Smooth muscle cell (in vitro differentiated cells): Measurements from ENCODE around the gene CACNA1C. TPM values are rescaled to one million over a fixed set of nuclear protein-coding genes. Genes with fewer than 3 reads are reported as not detected.

Experiments
- DNase-seq: peaks from one replicate; lab custom pipeline; 2025; ENCODE audit not compliant: unreplicated experiment; lab: John Stamatoyannopoulos, UW
- H2AFZ ChIP-seq: fragments of 200-600 bp; sonication (generic); 2 replicates; pipeline ENCODE4 v1.6.0; 2016; ENCODE audit warnings: antibody characterized with exemption, low read depth, mild to moderate bottlenecking
- H3F3A ChIP-seq: fragments of 200-600 bp; sonication (generic); 2 replicates; pipeline ENCODE4 v1.6.0; 2017; ENCODE audit warnings: antibody characterized with exemption, low read depth
- H3K27ac ChIP-seq: fragments of 200-600 bp; sonication (generic); 2 replicates; pipeline ENCODE4 v1.5.1; 2016; ENCODE audit warnings: low read depth, mild to moderate bottlenecking
- H3K27me3 ChIP-seq: fragments of 200-600 bp; sonication (generic); 2 replicates; pipeline ENCODE4 v1.6.1; 2016; ENCODE audit warnings: low read depth, mild to moderate bottlenecking
- H3K36me3 ChIP-seq: fragments of 200-600 bp; sonication (generic); 2 replicates; pipeline ENCODE4 v1.5.1; 2016; ENCODE audit warnings: low read depth
- H3K4me1 ChIP-seq: fragments of 200-600 bp; sonication (generic); 2 replicates; pipeline ENCODE4 v1.5.1; 2016; ENCODE audit warnings: low read depth
- H3K4me2 ChIP-seq: fragments of 200-600 bp; sonication (generic); 2 replicates; pipeline ENCODE4 v1.6.0; 2016; ENCODE audit warnings: mild to moderate bottlenecking
- H3K4me3 ChIP-seq: fragments of 200-600 bp; sonication (generic); 2 replicates; pipeline ENCODE4 v1.5.1; 2016; ENCODE audit warnings: mild to moderate bottlenecking
- H3K79me2 ChIP-seq: fragments of 200-600 bp; sonication (generic); 2 replicates; pipeline ENCODE4 v1.6.0; 2016; ENCODE audit warnings: low read depth, mild to moderate bottlenecking
- H3K9ac ChIP-seq: fragments of 200-600 bp; sonication (generic); 2 replicates; pipeline ENCODE4 v1.6.0; 2016; ENCODE audit warnings: low read depth
- H3K9me3 ChIP-seq: fragments of 200-600 bp; sonication (generic); replicated peaks from 2 replicates; pipeline ENCODE4 v1.5.1; 2016; ENCODE audit warnings: low read depth
- H4K20me1 ChIP-seq: fragments of 200-600 bp; sonication (generic); 2 replicates; pipeline ENCODE4 v1.6.0; 2016; ENCODE audit warnings: low read depth
- CTCF ChIP-seq: fragments of 200-600 bp; sonication (generic); IDR thresholded peaks from 2 replicates; pipeline ENCODE4 v1.5.1; 2017; ENCODE audit warnings: borderline replicate concordance, mild to moderate bottlenecking, antibody characterized with exemption; ENCODE audit not compliant: insufficient read depth, poor library complexity, severe bottlenecking
- WGBS: methylation state at CpG from one replicate; pipeline ENCODE4 v1.1.7; 2016; ENCODE audit warnings: low lambda C conversion rate; 5-methylcytosine and 5-hydroxymethylcytosine counted together
- polyA plus RNA-seq: library from polyadenylated mRNA; unstranded; fragments of >200 nt; fragmentation: Nextera tagmentation; extraction: Ambion mirVana; gene quantifications from 2 replicates; pipeline ENCODE4 v1.2.1, GENCODE V29; 2016
- total RNA-seq: library from RNA; depleted of rRNA; stranded (reverse); fragments of >200 nt; gene quantifications from 2 replicates; pipeline ENCODE4 v1.2.3, GENCODE V29; 2014

Gene CACNA1C
- total and polyA plus RNA-seq, 2 experiments from 2014 or later = 1.6 to 4.5 TPM

- Histone ChIP-seq H3K4me2 (no peak overlapping the region), H2AFZ (no peak overlapping the region), H4K20me1 (no peaks in the 10 kb centered on the region), H3K9ac (no peak overlapping the region), H3K27ac (no peak overlapping the region), H3K9me3 (no peaks in the 10 kb centered on the region), H3K79me2 (no peaks in the 10 kb centered on the region), H3K36me3 (no peaks in the 10 kb centered on the region), H3K27me3 (no peaks in the 10 kb centered on the region), H3K4me1 (peaks cover 6% of the 10 kb centered on the region), H3F3A (no peaks in the 10 kb centered on the region), H3K4me3 (no peak overlapping the region)
- WGBS = 95% methylated on average over 5 of the region's 5 CpGs
- no peak for DNase-seq
- TF ChIP-seq CTCF = no peak
Measured at GRCh38 chr12:2533036-2533435, 480.2 kb downstream of the CACNA1C start.

- Histone ChIP-seq H4K20me1 (no peaks in the 10 kb centered on the region), H3K27ac (no peak overlapping the region), H3K79me2 (no peaks in the 10 kb centered on the region), H2AFZ (no peak overlapping the region), H3K27me3 (no peaks in the 10 kb centered on the region), H3K4me2 (no peak overlapping the region), H3K9ac (no peak overlapping the region), H3K36me3 (no peaks in the 10 kb centered on the region), H3F3A (no peaks in the 10 kb centered on the region), H3K9me3 (no peaks in the 10 kb centered on the region), H3K4me1 (peaks cover 6% of the 10 kb centered on the region), H3K4me3 (no peak overlapping the region)
- 61% methylated on average over 6 of the region's 6 CpGs for WGBS
- no peak for DNase-seq
- TF ChIP-seq CTCF = no peak
Measured at GRCh38 chr12:2535583-2536204, 482.9 kb downstream of the CACNA1C start.

- DNase-seq = no peak
- Histone ChIP-seq H4K20me1 (no peaks in the 10 kb centered on the region), H3K27me3 (no peaks in the 10 kb centered on the region), H3K4me1 (no peaks in the 10 kb centered on the region), H3K9ac (no peak overlapping the region), H3K9me3 (no peaks in the 10 kb centered on the region), H3K79me2 (no peaks in the 10 kb centered on the region), H3F3A (no peaks in the 10 kb centered on the region), H2AFZ (no peak overlapping the region), H3K4me2 (no peak overlapping the region), H3K27ac (no peak overlapping the region), H3K4me3 (no peak overlapping the region), H3K36me3 (no peaks in the 10 kb centered on the region)
- TF ChIP-seq CTCF = no peak
- WGBS = 97% methylated on average over 4 of the region's 4 CpGs
Measured at GRCh38 chr12:2536724-2537123, 483.9 kb downstream of the CACNA1C start.
